Temporal lobe (tissue), 1 donor: ENCODE data around the gene H6PD. TPM values are rescaled to one million over a fixed set of nuclear protein-coding genes. Genes with fewer than 3 reads are reported as not detected.

ENCODE experiments used
- total RNA-seq: library from RNA; depleted of rRNA; stranded (reverse); fragments of >200 nt; gene quantifications from one replicate; pipeline ENCODE4 v1.2.3, GENCODE V29; 2014

The H6PD gene
- total RNA-seq, 1 donor from 2014 or later, result 6.4 TPM

Other genes starting within 250 kb of the H6PD start
- gene SLC2A7, start 208.4 kb upstream of the H6PD start, total RNA-seq, result not detected
- gene SLC2A5, start 165.1 kb upstream of the H6PD start, total RNA-seq, result 1.2 TPM
- 0.25 TPM for gene GPR157, start 105.7 kb upstream of the H6PD start, total RNA-seq
- 3.0 TPM for gene SPSB1, start 58.1 kb downstream of the H6PD start, total RNA-seq